ENCODE measurements around the gene CFAP70.
"Not testable (repeated sequence)": the region's sequence is repeated elsewhere in the genome, so short reads cannot be mapped to it uniquely, and the experiment has no call there.

Gene CFAP70

DNA sequence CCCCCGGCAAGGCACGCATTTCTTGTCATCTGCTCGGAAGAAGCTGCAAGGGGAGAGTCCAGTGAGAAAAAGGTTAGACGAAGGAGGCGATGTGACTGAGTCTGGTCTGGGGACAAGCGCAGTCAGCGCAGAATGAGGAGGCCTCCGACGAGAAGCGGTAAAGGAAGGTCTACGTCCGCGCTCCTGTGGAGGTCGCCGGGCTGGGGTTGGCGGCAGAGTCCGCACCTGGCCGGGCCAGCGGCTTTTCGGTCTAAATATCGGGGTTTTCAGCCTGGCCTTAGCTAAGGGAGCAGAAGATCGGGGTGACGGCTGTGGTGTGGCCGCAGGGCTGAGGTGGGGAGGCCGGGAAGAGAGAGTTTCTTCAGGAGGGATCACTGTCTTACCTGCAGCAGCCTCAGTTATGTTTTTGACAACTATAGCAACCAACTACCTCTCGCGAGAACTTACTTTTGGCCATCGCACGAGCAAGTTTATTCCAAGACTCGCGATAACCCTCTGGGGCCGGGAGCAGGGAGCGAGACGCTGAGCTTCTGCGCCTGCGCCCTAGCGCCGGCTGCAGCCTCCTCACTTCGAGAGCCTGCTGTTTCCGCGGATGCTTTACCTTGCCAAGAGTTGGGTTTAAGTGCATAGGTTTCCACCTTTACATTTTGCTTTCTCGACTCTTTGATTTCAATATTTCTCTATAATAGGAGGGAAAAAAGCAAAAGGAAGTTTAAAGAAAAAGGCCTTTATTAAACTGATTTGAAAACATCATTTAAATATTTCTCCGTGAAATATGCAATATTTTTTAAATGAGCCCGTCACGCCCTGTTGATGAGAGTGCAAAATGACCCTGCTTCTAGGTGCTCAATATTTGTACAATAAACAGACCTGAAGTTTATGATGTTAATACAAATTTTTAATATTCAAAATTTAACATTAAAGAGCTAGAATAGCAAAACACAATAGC lies at the start of gene CFAP70:
Gene CFAP70, minus strand, starts transcription at position 534 of the 949 bp plus-strand sequence. CDS start 4,068 bp downstream, outside the sequence.
- peak; percentile 74 to 85 for DNase-seq (ENCODE audit: low read depth in 1 of 2, low spot score in 1 of 2)

GRCh38 chr10:73408061-73408460 lies 49.4 kb upstream of the CFAP70 start:
- no peak for DNase-seq (ENCODE audit: low read depth in 1 of 2, low spot score in 1 of 2)

DNA sequence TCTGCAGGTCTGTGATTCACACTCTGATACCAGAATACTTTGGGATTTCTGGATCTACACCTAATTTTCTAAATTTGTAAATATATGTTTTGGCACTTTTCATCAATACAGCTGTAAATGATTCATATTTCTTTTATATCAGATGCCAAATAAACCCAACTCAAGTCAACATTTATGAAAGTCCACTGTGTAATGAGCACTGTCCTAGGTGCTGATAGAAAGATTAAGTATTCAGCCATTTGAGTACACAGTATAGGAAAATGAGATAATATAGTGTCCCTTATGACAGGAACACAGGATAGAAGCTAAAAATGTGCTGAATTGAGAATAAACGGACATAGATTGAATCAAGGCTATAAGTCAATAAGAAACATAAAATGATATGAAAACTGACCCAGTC lies 48.8 kb upstream of the CFAP70 start:
- DNase-seq (ENCODE audit: low read depth in 1 of 2, low spot score in 1 of 2), result no peak

- DNase-seq (ENCODE audit: low read depth in 1 of 2, low spot score in 1 of 2), result no peak
Observed at GRCh38 chr10:73406846-73407245, 48.2 kb upstream of the CFAP70 start.

- DNase-seq (ENCODE audit: low read depth in 1 of 2, low spot score in 1 of 2), result no peak
Observed at GRCh38 chr10:73405556-73405955, 46.9 kb upstream of the CFAP70 start.

GRCh38 chr10:73404690-73405089 lies 46.0 kb upstream of the CFAP70 start:
- no peak for DNase-seq (ENCODE audit: low read depth in 1 of 2, low spot score in 1 of 2)

GRCh38 chr10:73401636-73402035 lies 43.0 kb upstream of the CFAP70 start:
- DNase-seq (ENCODE audit: low read depth in 1 of 2, low spot score in 1 of 2), result no peak

- DNase-seq (ENCODE audit: low read depth in 1 of 2, low spot score in 1 of 2), result no peak
Observed at GRCh38 chr10:73399063-73399462, 40.4 kb upstream of the CFAP70 start.

DNA sequence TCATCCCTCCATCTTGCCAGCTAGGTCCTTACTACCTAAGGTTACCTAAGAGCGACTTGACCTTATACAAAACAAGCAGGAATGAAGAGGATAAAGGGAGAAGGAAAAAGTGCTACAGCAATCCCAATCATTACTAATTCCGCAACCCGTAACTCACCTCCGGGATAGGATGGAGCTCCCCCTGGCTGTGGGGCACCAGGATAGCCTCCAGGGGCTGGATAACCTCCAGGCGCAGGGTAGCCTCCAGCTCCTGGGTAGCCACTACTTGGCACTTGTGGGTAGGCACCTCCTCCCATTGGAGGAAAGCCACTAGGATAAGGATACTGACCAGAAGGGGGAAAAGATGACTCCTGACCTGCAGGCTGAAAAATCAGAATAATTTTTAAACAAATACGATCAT lies 39.4 kb upstream of the CFAP70 start:
- DNase-seq (ENCODE audit: low read depth in 1 of 2, low spot score in 1 of 2), result no peak

GRCh38 chr10:73394325-73394724 lies 35.7 kb upstream of the CFAP70 start:
- not testable (repeated sequence) for DNase-seq (ENCODE audit: low read depth in 1 of 2, low spot score in 1 of 2)

- DNase-seq (ENCODE audit: low read depth in 1 of 2, low spot score in 1 of 2), result no peak
Observed at GRCh38 chr10:73388228-73388627, 29.6 kb upstream of the CFAP70 start.

- DNase-seq (ENCODE audit: low read depth in 1 of 2, low spot score in 1 of 2), result no peak
Observed at GRCh38 chr10:73386583-73386982, 27.9 kb upstream of the CFAP70 start.

GRCh38 chr10:73379064-73379748 lies 20.5 kb upstream of the CFAP70 start:
- no peak for DNase-seq (ENCODE audit: low read depth in 1 of 2, low spot score in 1 of 2)

DNA sequence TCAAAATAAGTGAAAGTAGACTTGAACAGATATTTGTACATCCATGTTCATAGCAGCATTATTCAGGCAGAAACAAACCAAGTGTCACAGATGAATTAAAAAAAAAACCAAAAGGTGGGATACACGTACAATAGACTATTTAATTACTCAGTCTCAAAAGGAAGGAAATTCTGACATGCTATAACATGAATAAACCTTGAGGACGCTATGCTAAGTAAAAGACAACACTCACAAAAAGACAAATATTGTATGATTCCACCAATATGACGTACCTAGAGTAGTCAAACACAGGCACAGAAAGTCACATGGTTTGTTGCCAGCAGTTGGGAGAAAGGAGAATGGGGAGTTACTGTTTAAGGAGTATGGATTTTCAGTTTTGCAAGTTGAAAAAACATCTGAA lies 18.0 kb upstream of the CFAP70 start:
- DNase-seq (ENCODE audit: low read depth in 1 of 2, low spot score in 1 of 2), result no peak

DNA sequence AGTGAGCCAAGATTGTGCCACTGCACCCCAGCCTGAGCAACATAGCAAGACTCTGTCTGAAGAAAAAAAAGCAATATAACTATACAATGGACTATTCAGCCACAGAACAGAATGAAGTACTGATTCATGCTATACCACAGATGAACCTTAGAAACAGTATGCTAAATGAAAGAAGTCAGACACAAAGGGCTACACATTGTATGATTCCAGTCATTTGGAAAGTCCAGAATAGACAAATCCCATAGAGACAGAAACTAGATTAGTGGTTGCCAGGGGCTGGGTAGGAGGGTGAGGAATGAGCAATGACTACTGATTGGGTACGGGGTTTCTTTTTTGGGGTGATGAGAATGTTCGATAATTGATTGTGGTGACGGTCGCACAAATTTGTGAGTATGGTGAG lies 9.6 kb upstream of the CFAP70 start:
- no peak for DNase-seq (ENCODE audit: low read depth in 1 of 2, low spot score in 1 of 2)

- no peak for DNase-seq (ENCODE audit: low read depth in 1 of 2, low spot score in 1 of 2)
Observed at GRCh38 chr10:73366381-73367298, 8.0 kb upstream of the CFAP70 start.

- no peak for DNase-seq (ENCODE audit: low read depth in 1 of 2, low spot score in 1 of 2)
Observed at GRCh38 chr10:73364964-73365363, 6.3 kb upstream of the CFAP70 start.

GRCh38 chr10:73359492-73359891 lies 828 bp upstream of the CFAP70 start:
- no peak for DNase-seq (ENCODE audit: low read depth in 1 of 2, low spot score in 1 of 2)

- no peak for DNase-seq (ENCODE audit: low read depth in 1 of 2, low spot score in 1 of 2)
Observed at GRCh38 chr10:73357821-73358220, 843 bp downstream of the CFAP70 start.

DNA sequence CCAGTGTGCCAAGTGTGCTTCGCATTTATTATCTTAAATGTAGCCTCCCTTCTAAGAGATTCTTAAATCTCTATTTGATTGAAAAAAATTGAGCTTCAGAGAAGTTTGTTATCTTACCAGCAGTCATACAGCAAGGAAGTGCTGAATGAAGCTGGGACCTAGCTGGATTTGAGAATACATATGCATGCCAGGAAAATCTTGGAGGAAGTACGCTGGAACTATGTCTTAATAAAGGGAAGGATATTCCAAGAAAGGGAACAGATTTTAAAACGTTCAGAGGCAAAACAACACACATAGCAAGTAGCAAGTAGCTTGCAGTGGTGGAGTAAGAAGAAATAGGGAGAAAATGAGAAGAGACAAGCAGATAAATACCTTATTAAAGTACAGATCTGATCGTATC lies 1.5 kb downstream of the CFAP70 start:
- DNase-seq (ENCODE audit: low read depth in 1 of 2, low spot score in 1 of 2), result no peak

GRCh38 chr10:73344269-73344668 lies 14.4 kb downstream of the CFAP70 start:
- DNase-seq (ENCODE audit: low read depth in 1 of 2, low spot score in 1 of 2), result no peak
